A673 (cell line): ENCODE measurements around the gene UBE2U.

Experiments used
- CTCF ChIP-seq: fragments of 300-800, 200-600 bp; sonication (generic); conservative IDR thresholded peaks from 2 replicates; pipeline ENCODE4 v1.5.1; 2017; ENCODE audit warnings: low read depth, mild to moderate bottlenecking, antibody characterized with exemption, low read length, moderate library complexity, mixed read lengths
- EZH2 ChIP-seq: fragments of 200-600 bp; sonication (generic); IDR thresholded peaks from 2 replicates; pipeline ENCODE4 v1.6.1; 2017; ENCODE audit warnings: borderline replicate concordance, low read depth, mild to moderate bottlenecking, mixed read lengths, antibody characterized with exemption, low read length; ENCODE audit not compliant: poor library complexity, severe bottlenecking

GRCh38 chr1:64212031-64212430, 8.6 kb downstream of the UBE2U start:
- TF ChIP-seq EZH2 = no peak
- no peak for TF ChIP-seq CTCF
